Fibroblast of lung (primary cell): ENCODE results near the gene MAP4K5. TPM values are rescaled to one million over a fixed set of nuclear protein-coding genes. Genes with fewer than 3 reads are reported as not detected.
A peak's percentile ranks its signal among the peaks of the same experiment; 100 is the strongest.

ENCODE experiments used
- DNase-seq, 2 donors: peaks; one replicate each; pipeline versions ENCODE4 v3.0.0 to v3.0.0-alpha.2; 2010; ENCODE audit warnings: low read depth in 2 of 2
- H2AFZ ChIP-seq: 2 replicates; pipeline ENCODE4 v1.5.1; 2012; ENCODE audit warnings: low read length, control low read depth, inconsistent platforms
- H3K27ac ChIP-seq: 2 replicates; pipeline ENCODE4 v1.5.1; 2011; ENCODE audit warnings: low read length, control low read depth; ENCODE audit not compliant: insufficient read depth
- H3K27me3 ChIP-seq: 2 replicates; pipeline ENCODE4 v1.5.1; 2011; ENCODE audit warnings: mild to moderate bottlenecking, low read length; ENCODE audit not compliant: control insufficient read depth, insufficient read depth
- H3K36me3 ChIP-seq: 2 replicates; pipeline ENCODE4 v1.5.1; 2011; ENCODE audit warnings: low read length; ENCODE audit not compliant: control insufficient read depth, insufficient read depth
- H3K4me1 ChIP-seq: 2 replicates; pipeline ENCODE4 v1.5.1; 2011; ENCODE audit warnings: low read length; ENCODE audit not compliant: control insufficient read depth, insufficient read depth; ENCODE audit errors: extremely low read depth
- H3K4me2 ChIP-seq: 2 replicates; pipeline ENCODE4 v1.5.1; 2011; ENCODE audit warnings: low read length, control low read depth; ENCODE audit not compliant: insufficient read depth; ENCODE audit errors: extremely low read depth
- H3K4me3 ChIP-seq, 4 experiments: fragments of 200-600 bp in 1 of 4; sonication (generic) in 1 of 4; replicated peaks in 1 of 4; 2 replicates each; pipeline ENCODE4 v1.5.1; 2011 to 2016; ENCODE audit warnings: low read length in 4 of 4, low read depth in 3 of 4, mild to moderate bottlenecking in 3 of 4, control low read depth in 2 of 4, inconsistent platforms in 1 of 4, mixed read lengths in 1 of 4; ENCODE audit not compliant: insufficient read depth in 1 of 4; ENCODE audit errors: control extremely low read depth in 1 of 4
- H3K79me2 ChIP-seq: 2 replicates; pipeline ENCODE4 v1.5.1; 2012; ENCODE audit warnings: mild to moderate bottlenecking, low read length, inconsistent platforms; ENCODE audit not compliant: control insufficient read depth, insufficient read depth
- H3K9ac ChIP-seq: 2 replicates; pipeline ENCODE4 v1.5.1; 2011; ENCODE audit warnings: mild to moderate bottlenecking, low read length, control low read depth; ENCODE audit not compliant: insufficient read depth
- H3K9me3 ChIP-seq: 2 replicates; pipeline ENCODE4 v1.5.1; 2012; ENCODE audit warnings: low read depth, low read length; ENCODE audit not compliant: control insufficient read depth, insufficient read depth
- H4K20me1 ChIP-seq: 2 replicates; pipeline ENCODE4 v1.5.1; 2011; ENCODE audit warnings: low read length; ENCODE audit not compliant: control insufficient read depth, insufficient read depth; ENCODE audit errors: extremely low read depth
- CTCF ChIP-seq, 2 donors: IDR thresholded peaks in 1 of 2; conservative IDR thresholded peaks in 1 of 2; 1 replicate in 1 of 2; 2 replicates in 1 of 2; pipeline ENCODE4 v1.5.1; 2011 to 2012; ENCODE audit warnings: low read length in 2 of 2, control low read depth in 1 of 2, inconsistent platforms in 1 of 2, low read depth in 1 of 2, mild to moderate bottlenecking in 1 of 2
- EZH2 ChIP-seq: IDR thresholded peaks from 2 replicates; pipeline ENCODE4 v1.5.1; 2012; ENCODE audit warnings: low read length, control low read depth, mild to moderate bottlenecking; ENCODE audit errors: missing control alignments
- polyA plus RNA-seq, 2 donors: library from polyadenylated mRNA; depleted of rRNA in 1 of 2; stranded (reverse) in 1 of 2; unstranded in 1 of 2; fragments of >200 nt; gene quantifications; 2 replicates each; pipeline ENCODE4 v1.2.1, GENCODE V29; 2011 to 2012; ENCODE audit warnings: missing spikeins in 1 of 2
- total RNA-seq: library from RNA; depleted of rRNA; stranded (reverse); fragments of >200 nt; gene quantifications from 2 replicates; pipeline ENCODE4 v1.2.1, GENCODE V29; 2014

Gene MAP4K5
- total and polyA plus RNA-seq, 2 donors (not counting 1 experiment from before 2014, with no cell fraction given) = 39.4 to 41.1 TPM

- Histone ChIP-seq H3K27ac (no peak overlapping the region), H3K9ac (no peak overlapping the region)
- DNase-seq = peak; percentile 33 to 93
Measured at GRCh38 chr14:50501642-50502041, 30.7 kb downstream of the MAP4K5 start.

GRCh38 chr14:50497351-50497750 is 35.0 kb downstream of the MAP4K5 start:
- H3K4me3 ChIP-seq = no peak overlapping the region
- H2AFZ ChIP-seq = no peak overlapping the region
- H3K9me3 ChIP-seq = no peaks in the 10 kb centered on the region
- no peaks in the 10 kb centered on the region for H4K20me1 ChIP-seq
- H3K27ac ChIP-seq = no peak overlapping the region
- no peak for DNase-seq
- H3K4me2 ChIP-seq = no peak overlapping the region
- no peaks in the 10 kb centered on the region for H3K4me1 ChIP-seq
- H3K36me3 ChIP-seq = no peaks in the 10 kb centered on the region
- H3K79me2 ChIP-seq = peaks cover 27% of the 10 kb centered on the region
- H3K9ac ChIP-seq = no peak overlapping the region
- TF ChIP-seq CTCF (conservative IDR thresholded peaks at IDR 0.05 in 1 of 2, IDR thresholded peaks at IDR 0.05 in 1 of 2; ENCODE audit: low read depth in 1 of 2, low read length in 2 of 2) = no peak
- no peak for TF ChIP-seq EZH2
- H3K27me3 ChIP-seq = no peaks in the 10 kb centered on the region

More at GRCh38 chr14:50501642-50502041, 30.7 kb downstream of the MAP4K5 start:
- Histone ChIP-seq H3K27me3 (no peaks in the 10 kb centered on the region), H3K4me2 (no peak overlapping the region), H3K79me2 (peaks cover 26% of the 10 kb centered on the region), H3K4me3 (no peak overlapping the region), H2AFZ (no peak overlapping the region), H3K4me1 (no peaks in the 10 kb centered on the region), H4K20me1 (no peaks in the 10 kb centered on the region), H3K9me3 (no peaks in the 10 kb centered on the region), H3K36me3 (no peaks in the 10 kb centered on the region)
- TF ChIP-seq EZH2 = no peak
- TF ChIP-seq CTCF (conservative IDR thresholded peaks at IDR 0.05 in 1 of 2, IDR thresholded peaks at IDR 0.05 in 1 of 2; ENCODE audit: low read depth in 1 of 2, low read length in 2 of 2) = no peak

GRCh38 chr14:50489851-50490250 is 42.5 kb downstream of the MAP4K5 start:
- no peak for TF ChIP-seq CTCF (conservative IDR thresholded peaks at IDR 0.05 in 1 of 2, IDR thresholded peaks at IDR 0.05 in 1 of 2; ENCODE audit: low read depth in 1 of 2, low read length in 2 of 2)
- no peak for TF ChIP-seq EZH2
- no peaks in the 10 kb centered on the region for H3K4me1 ChIP-seq
- no peaks in the 10 kb centered on the region for H4K20me1 ChIP-seq
- H3K27ac ChIP-seq = no peak overlapping the region
- no peak overlapping the region for H3K4me3 ChIP-seq
- H3K79me2 ChIP-seq = peaks cover 35% of the 10 kb centered on the region
- DNase-seq = peak in 1 of 2 donors; percentile 9
- H3K9ac ChIP-seq = no peak overlapping the region
- H3K27me3 ChIP-seq = no peaks in the 10 kb centered on the region
- H3K4me2 ChIP-seq = no peak overlapping the region
- H3K36me3 ChIP-seq = no peaks in the 10 kb centered on the region
- no peak overlapping the region for H2AFZ ChIP-seq
- no peaks in the 10 kb centered on the region for H3K9me3 ChIP-seq
